HL-60/S4 treated with retinoic acid at 250 ng/mL for 4 days and 3 days (cell line): ENCODE data around the gene PRRX2.
"Not testable (repeated sequence)": the region's sequence is repeated elsewhere in the genome, so short reads cannot be mapped to it uniquely, and the experiment has no call there.

ENCODE experiments used
- in situ Hi-C: fragments of 300-500 bp; cut with MboI; formaldehyde crosslinking; loops from 2 replicates; pipeline ENCODE4 v1.7.0; 2022; ENCODE audit warnings: low sequenced_read_pairs

PRRX2 gene

GRCh38 chr9:129649726-129650679 lies 15.4 kb upstream of the PRRX2 start:
- in situ Hi-C loops = no loop called here

- in situ Hi-C loops = no loop called here
These were observed 14.7 kb upstream of the PRRX2 start for GRCh38 chr9:129650680-129651235.

GRCh38 chr9:129653823-129654553 lies 11.5 kb upstream of the PRRX2 start:
- in situ Hi-C loops = no loop called here

DNA sequence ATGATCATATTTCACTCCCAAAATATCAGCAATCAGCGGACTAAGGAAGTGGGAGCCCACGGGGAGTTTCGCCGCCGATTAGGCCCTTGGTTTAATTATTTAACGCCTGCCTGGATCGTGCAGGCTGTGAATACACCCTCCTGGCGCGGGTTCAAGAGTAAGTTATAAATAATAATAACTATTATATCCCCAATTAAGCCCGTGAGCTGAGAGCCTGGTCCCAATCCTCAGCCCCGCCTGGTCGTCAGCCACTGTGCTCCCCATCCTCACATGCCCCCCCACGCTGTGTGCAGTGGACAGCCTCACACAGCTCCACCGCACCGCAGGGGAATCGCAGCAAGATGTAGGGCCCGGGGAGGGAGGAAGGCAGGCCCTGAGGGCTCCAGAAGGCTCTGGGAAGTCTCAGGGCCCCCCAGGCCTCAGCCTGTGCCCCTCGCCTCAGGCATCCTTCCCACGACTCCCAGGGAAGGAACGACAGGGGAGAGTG lies 10.8 kb upstream of the PRRX2 start:
- in situ Hi-C loops = no loop called here

DNA sequence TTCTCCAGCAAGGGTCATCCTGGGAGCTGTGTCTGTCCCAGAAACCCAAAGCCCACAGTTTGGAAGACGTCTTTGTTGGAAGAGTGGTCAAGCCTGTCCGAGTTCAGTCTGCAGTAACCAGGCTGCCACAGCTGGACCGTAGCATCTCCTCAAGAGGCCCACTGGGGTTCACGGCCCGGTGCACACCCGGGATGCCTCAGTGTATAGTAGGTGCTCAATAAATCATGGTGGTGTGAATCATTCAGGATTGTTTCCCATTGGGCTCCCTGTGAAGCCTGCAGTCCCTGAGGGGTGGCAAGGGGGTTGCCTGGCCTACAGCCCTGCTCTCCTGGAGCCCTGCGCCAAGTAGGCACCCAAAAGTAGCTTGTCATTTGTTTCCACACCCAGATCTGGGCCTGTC lies 10.3 kb upstream of the PRRX2 start:
- in situ Hi-C loops = no loop called here

DNA sequence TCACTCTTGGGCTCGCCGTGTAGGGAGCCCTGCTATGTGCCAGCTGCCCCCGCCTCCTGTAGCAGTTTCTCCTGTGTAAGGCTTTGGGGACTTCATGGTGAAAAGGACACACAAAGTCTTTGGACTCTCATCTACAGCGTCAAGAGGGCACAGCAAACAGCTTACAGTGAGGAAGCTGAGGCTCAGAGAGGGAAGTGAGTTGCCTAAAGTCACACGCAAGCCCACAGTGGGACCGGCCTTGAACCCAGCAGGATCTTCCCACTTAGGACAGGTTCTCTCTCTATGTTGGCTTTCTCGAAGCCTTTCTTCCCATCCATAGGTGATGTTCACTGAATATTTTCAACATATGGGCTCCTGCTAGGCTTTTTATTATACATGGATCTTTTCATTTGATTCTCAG lies 9.8 kb upstream of the PRRX2 start:
- in situ Hi-C loops = no loop called here

DNA sequence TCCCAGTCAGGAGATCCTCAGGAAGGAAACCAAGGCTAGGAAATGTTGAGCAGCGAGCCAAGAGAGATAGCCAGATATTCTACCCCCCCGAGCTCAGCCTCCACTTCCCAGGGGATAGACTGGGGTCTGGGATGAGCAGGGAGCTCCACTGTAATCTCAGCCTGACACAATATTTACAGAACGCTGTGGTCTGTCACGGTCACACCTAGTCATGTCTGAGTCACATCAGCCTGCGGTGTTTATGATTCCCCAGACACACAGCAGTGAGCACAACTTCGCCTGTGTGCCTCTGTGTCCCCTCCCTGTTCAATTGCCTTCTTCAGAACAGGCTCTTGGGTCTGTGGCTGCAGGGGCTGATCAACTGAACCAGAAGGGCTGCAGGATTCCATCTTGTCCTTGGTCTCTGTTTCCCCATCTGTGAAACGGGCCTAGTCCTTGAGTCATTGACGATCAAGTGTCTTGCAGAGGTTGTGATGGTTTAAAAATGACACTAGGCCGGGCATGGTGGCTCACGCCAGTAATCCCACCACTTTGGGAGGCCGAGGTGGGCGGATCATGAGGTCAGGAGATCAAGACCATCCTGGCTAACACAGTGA lies 8.6 kb upstream of the PRRX2 start:
- in situ Hi-C loops = no loop called here

DNA sequence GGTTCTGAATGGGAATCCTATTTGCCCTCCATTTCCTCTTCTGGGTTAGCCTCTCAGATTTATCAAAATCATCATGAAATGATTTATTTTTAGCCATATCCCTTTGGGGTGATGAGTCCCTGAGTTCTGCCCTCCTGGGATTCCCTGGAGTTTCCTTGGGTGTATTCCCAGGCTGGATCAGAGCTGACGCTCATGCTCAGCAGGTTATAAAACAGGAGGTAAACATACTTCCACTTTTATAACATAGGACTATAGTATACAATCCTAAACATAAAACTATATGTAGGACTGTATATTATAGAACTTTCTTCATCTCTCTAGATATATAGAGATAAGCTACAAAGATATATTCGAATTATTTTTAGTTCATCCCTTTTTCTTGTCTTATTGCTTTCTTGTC lies 4.4 kb upstream of the PRRX2 start:
- in situ Hi-C loops = no loop called here

DNA sequence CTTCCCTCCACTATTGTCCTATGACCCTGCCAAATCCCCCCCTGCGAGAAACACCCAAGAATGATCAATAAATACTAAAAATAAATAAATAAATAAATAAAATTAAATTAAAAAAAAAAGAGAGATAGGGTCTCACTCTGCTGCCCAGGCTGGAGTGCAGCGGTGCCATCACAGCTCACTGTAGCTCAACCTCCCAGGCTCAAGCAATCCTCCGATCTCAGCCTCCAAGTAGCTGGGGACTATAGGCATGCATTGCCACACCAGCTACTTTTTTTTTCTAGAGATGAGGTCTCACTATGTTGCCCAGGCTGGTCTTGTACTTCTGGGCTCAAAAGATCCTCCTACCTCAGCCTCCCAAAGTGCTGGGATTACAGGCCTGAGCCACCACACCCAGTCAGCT lies 3.2 kb upstream of the PRRX2 start:
- in situ Hi-C loops = not testable (repeated sequence)

- in situ Hi-C loops = no loop called here
These were observed 580 bp upstream of the PRRX2 start for GRCh38 chr9:129664746-129665388.

- in situ Hi-C loops = no loop called here
These were observed 520 bp downstream of the PRRX2 start for GRCh38 chr9:129665814-129666520.

DNA sequence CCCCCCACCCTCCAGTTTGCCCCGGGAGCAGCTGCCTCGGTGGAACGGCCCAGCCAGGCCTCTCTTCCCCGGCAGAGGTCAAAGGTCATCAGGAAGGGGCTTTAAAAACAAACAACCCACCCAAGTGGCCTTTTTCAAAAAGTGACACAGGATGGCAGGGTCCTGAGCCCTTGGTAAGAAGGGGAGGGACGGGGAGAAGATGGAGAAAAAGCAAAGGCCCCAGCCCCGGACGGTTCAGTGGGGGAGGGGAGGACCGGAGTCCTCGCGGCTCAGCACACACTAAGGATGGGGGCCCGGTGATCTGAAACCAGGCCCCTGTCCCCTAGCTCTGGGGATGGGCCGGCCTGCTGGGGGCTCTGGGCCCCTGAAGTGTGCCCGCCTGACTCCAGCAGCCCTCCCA lies 1.1 kb downstream of the PRRX2 start:
- in situ Hi-C loops = no loop called here

DNA sequence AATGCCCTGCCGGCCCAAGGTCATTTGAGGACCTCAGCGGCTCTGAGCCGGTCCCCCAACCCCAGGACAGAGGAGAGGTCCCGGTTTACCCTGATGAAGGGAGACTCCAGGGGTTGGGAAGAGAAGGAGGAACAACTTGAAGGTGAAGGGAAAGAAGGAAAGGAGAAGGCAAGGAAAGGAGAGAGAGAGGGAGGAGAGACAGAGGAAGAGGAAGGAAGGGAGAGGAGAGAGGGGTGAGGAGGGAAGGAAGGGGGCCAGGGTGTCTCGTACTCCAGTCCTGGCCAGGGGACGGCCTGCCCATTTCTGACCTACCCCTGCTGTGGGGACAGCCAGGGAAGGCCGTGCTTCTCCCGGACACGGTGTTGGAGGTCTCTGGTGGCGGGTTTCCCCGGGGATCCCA lies 1.9 kb downstream of the PRRX2 start:
- in situ Hi-C loops = no loop called here

DNA sequence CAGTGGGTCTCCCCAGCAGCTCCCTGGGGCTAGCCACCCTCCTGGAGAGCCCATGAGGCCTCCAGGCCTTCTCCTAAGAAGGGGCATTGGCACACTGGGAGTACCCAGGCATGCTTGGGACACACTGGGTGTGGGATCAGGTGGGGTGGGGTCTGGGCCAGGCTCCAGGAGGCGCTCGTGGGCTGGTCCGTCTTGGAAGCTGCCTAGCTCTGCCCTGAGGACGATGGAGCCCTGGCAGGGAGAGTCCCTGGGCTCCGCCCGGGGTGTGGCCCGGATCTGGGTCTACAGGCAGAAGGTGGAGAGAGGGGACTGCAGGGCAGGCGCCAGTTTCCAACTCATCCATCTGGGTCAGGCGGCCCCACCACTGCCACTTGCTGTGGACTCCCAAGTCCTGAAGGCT lies 2.4 kb downstream of the PRRX2 start:
- in situ Hi-C loops = no loop called here

GRCh38 chr9:129669141-129669718 lies 3.8 kb downstream of the PRRX2 start:
- in situ Hi-C loops = no loop called here

DNA sequence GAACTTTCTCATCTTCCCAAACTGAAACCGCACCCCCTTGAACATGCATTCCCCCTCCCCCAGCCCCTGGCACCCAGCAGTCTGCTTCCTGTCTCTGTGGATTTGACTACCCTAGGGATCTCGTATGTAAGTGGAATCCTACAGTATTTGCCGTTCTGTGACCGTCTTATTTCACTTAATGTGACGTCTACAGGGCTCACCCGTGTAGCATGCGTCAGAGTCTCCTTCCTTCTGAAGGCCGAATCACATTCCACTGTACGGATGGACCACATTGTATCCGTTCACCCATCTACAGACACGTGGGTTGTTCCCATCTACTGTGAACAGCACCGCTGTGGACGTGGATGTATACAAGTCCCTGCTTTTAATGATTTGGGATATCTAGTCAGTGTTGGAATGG lies 4.5 kb downstream of the PRRX2 start:
- in situ Hi-C loops = no loop called here

GRCh38 chr9:129671065-129671464 lies 5.6 kb downstream of the PRRX2 start:
- in situ Hi-C loops = no loop called here

DNA sequence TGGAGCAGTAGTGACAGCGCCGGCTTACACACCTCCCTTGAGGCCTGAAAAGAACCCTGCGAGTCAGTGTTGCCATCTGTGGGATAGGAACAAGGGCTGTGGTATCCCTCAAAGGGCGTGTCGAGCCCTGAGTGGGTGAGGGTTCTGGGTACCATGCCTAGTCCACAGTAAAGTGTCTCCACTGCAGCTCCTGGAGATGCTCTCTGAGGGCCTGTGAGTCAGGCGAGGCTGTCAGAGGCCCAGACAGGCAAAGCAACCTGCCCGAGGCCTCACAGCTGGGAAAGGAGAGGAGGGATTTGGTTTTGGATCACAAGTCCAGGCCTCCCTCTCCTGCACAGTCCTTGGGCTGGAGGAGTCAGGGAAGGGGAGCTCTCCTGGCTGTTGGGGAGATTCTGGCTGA lies 6.1 kb downstream of the PRRX2 start:
- in situ Hi-C loops = no loop called here

GRCh38 chr9:129672702-129673101 lies 7.3 kb downstream of the PRRX2 start:
- in situ Hi-C loops = no loop called here

- in situ Hi-C loops = no loop called here
These were observed 8.2 kb downstream of the PRRX2 start for GRCh38 chr9:129673602-129674001.
